ENCODE data around the gene CELF6. TPM values are rescaled to one million over a fixed set of nuclear protein-coding genes. Genes with fewer than 3 reads are reported as not detected.

The CELF6 gene
- total RNA-seq = under 1 TPM; 0.37 to 0.48 TPM

- Mint-ChIP-seq H3K36me3 (peaks cover 11 to 20% of the 10 kb centered on the region in 2 donors), H3K9me3 (peaks cover 0 to 5% of the 10 kb centered on the region in 2 donors), H3K27ac (peak within 1 kb of the TSS; percentile 49 to 73)
- ATAC-seq = peak; percentile 82 to 90
- DNase-seq (ENCODE audit: low spot score in 2 of 2) = peak; percentile 64 to 70
Measured at GRCh38 chr15:72319985-72320671, at the start of gene CELF6. Gene CELF6, minus strand, starts transcription at chr15:72320157. Its CDS starts 283 bp downstream, at chr15:72319874.

- Mint-ChIP-seq H3K9me3 (peaks cover 0 to 7% of the 10 kb centered on the region in 2 donors), H3K36me3 (peaks cover 13 to 16% of the 10 kb centered on the region in 2 donors), H3K27ac (no peak overlapping the region)
- ATAC-seq (no peak), DNase-seq (ENCODE audit: low spot score in 2 of 2) (no peak)
Measured at GRCh38 chr15:72368899-72369298, 48.9 kb upstream of the CELF6 start.

- Mint-ChIP-seq H3K36me3 (peaks cover 13 to 16% of the 10 kb centered on the region in 2 donors), H3K9me3 (peaks cover 0 to 7% of the 10 kb centered on the region in 2 donors), H3K27ac (no peak overlapping the region)
- ATAC-seq = no peak
- no peak for DNase-seq (ENCODE audit: low spot score in 2 of 2)
Measured at GRCh38 chr15:72368325-72368724, 48.4 kb upstream of the CELF6 start.

- Mint-ChIP-seq H3K27ac (peak overlapping the region; percentile 61 to 73), H3K36me3 (peaks cover 13 to 16% of the 10 kb centered on the region in 2 donors), H3K9me3 (peaks cover 0 to 7% of the 10 kb centered on the region in 2 donors)
- ATAC-seq (peak; percentile 95 to 97), DNase-seq (ENCODE audit: low spot score in 2 of 2) (peak in 1 of 2 donors; percentile 27)
Measured at GRCh38 chr15:72365844-72366243, 45.9 kb upstream of the CELF6 start.

GRCh38 chr15:72361176-72361575, 41.2 kb upstream of the CELF6 start:
- no peak for ATAC-seq
- H3K36me3 Mint-ChIP-seq = no peaks in the 10 kb centered on the region
- H3K9me3 Mint-ChIP-seq = no peaks in the 10 kb centered on the region
- no peak for DNase-seq (ENCODE audit: low spot score in 2 of 2)
- no peak overlapping the region for H3K27ac Mint-ChIP-seq

GRCh38 chr15:72358650-72359171, 38.8 kb upstream of the CELF6 start:
- DNase-seq (ENCODE audit: low spot score in 2 of 2) = no peak
- H3K9me3 Mint-ChIP-seq = no peaks in the 10 kb centered on the region
- ATAC-seq = peak; percentile 32 to 36
- no peaks in the 10 kb centered on the region for H3K36me3 Mint-ChIP-seq
- peak overlapping the region in 1 of 2 donors; percentile 61 for H3K27ac Mint-ChIP-seq

GRCh38 chr15:72358121-72358520, 38.2 kb upstream of the CELF6 start:
- Mint-ChIP-seq H3K27ac (peak overlapping the region in 1 of 2 donors; percentile 61), H3K9me3 (no peaks in the 10 kb centered on the region), H3K36me3 (no peaks in the 10 kb centered on the region)
- DNase-seq (ENCODE audit: low spot score in 2 of 2) = no peak
- no peak for ATAC-seq

GRCh38 chr15:72354496-72354895, 34.5 kb upstream of the CELF6 start:
- DNase-seq (ENCODE audit: low spot score in 2 of 2) (no peak), ATAC-seq (no peak)
- Mint-ChIP-seq H3K36me3 (no peaks in the 10 kb centered on the region), H3K27ac (peak overlapping the region in 1 of 2 donors; percentile 41), H3K9me3 (no peaks in the 10 kb centered on the region)

- Mint-ChIP-seq H3K36me3 (peaks cover 0 to 6% of the 10 kb centered on the region in 2 donors), H3K27ac (no peak overlapping the region), H3K9me3 (no peaks in the 10 kb centered on the region)
- ATAC-seq = no peak
- DNase-seq (ENCODE audit: low spot score in 2 of 2) = no peak
Measured at GRCh38 chr15:72353266-72353665, 33.3 kb upstream of the CELF6 start.

GRCh38 chr15:72345806-72346205, 25.8 kb upstream of the CELF6 start:
- Mint-ChIP-seq H3K27ac (no peak overlapping the region), H3K36me3 (peaks cover 0 to 6% of the 10 kb centered on the region in 2 donors), H3K9me3 (no peaks in the 10 kb centered on the region)
- DNase-seq (ENCODE audit: low spot score in 2 of 2) (no peak), ATAC-seq (no peak)

- no peak overlapping the region for H3K27ac Mint-ChIP-seq
- DNase-seq (ENCODE audit: low spot score in 2 of 2) (no peak), ATAC-seq (no peak)
- H3K36me3 Mint-ChIP-seq = peaks cover 0 to 6% of the 10 kb centered on the region in 2 donors
- H3K9me3 Mint-ChIP-seq = no peaks in the 10 kb centered on the region
Measured at GRCh38 chr15:72345280-72345679, 25.3 kb upstream of the CELF6 start.

GRCh38 chr15:72344602-72345001, 24.6 kb upstream of the CELF6 start:
- DNase-seq (ENCODE audit: low spot score in 2 of 2) = no peak
- no peak for ATAC-seq
- H3K27ac Mint-ChIP-seq = no peak overlapping the region
- H3K36me3 Mint-ChIP-seq = peaks cover 0 to 6% of the 10 kb centered on the region in 2 donors
- H3K9me3 Mint-ChIP-seq = no peaks in the 10 kb centered on the region

- ATAC-seq (peak in 1 of 2 donors; percentile 49), DNase-seq (ENCODE audit: low spot score in 2 of 2) (peak in 1 of 2 donors; percentile 24)
- Mint-ChIP-seq H3K9me3 (no peaks in the 10 kb centered on the region), H3K36me3 (no peaks in the 10 kb centered on the region), H3K27ac (no peak overlapping the region)
Measured at GRCh38 chr15:72342385-72342784, 22.4 kb upstream of the CELF6 start.

GRCh38 chr15:72341361-72341760, 21.4 kb upstream of the CELF6 start:
- Mint-ChIP-seq H3K9me3 (no peaks in the 10 kb centered on the region), H3K36me3 (no peaks in the 10 kb centered on the region), H3K27ac (peak overlapping the region in 1 of 2 donors; percentile 48)
- ATAC-seq (no peak), DNase-seq (ENCODE audit: low spot score in 2 of 2) (no peak)

- no peaks in the 10 kb centered on the region for H3K9me3 Mint-ChIP-seq
- no peak for DNase-seq (ENCODE audit: low spot score in 2 of 2)
- no peak overlapping the region for H3K27ac Mint-ChIP-seq
- no peak for ATAC-seq
- no peaks in the 10 kb centered on the region for H3K36me3 Mint-ChIP-seq
Measured at GRCh38 chr15:72340366-72340765, 20.4 kb upstream of the CELF6 start.

- H3K36me3 Mint-ChIP-seq = no peaks in the 10 kb centered on the region
- ATAC-seq (no peak), DNase-seq (ENCODE audit: low spot score in 2 of 2) (no peak)
- peak overlapping the region in 1 of 2 donors; percentile 37 for H3K27ac Mint-ChIP-seq
- no peaks in the 10 kb centered on the region for H3K9me3 Mint-ChIP-seq
Measured at GRCh38 chr15:72339777-72340177, 19.8 kb upstream of the CELF6 start.

- H3K27ac Mint-ChIP-seq = no peak overlapping the region
- H3K36me3 Mint-ChIP-seq = no peaks in the 10 kb centered on the region
- H3K9me3 Mint-ChIP-seq = no peaks in the 10 kb centered on the region
- DNase-seq (ENCODE audit: low spot score in 2 of 2) = no peak
- no peak for ATAC-seq
Measured at GRCh38 chr15:72338617-72339321, 18.8 kb upstream of the CELF6 start.

All from activated naive CD4-positive, alpha-beta T cell treated with anti-CD3 and anti-CD28 coated beads, Interleukin-2, amount 50 U/mL, for 72 hours (primary cell).